ENCODE measurements around the gene RUNX3. TPM values are rescaled to one million over a fixed set of nuclear protein-coding genes. Genes with fewer than 3 reads are reported as not detected.

The RUNX3 gene
- total RNA-seq, 1 experiment from 2014 or later: 8.6 TPM

DNA sequence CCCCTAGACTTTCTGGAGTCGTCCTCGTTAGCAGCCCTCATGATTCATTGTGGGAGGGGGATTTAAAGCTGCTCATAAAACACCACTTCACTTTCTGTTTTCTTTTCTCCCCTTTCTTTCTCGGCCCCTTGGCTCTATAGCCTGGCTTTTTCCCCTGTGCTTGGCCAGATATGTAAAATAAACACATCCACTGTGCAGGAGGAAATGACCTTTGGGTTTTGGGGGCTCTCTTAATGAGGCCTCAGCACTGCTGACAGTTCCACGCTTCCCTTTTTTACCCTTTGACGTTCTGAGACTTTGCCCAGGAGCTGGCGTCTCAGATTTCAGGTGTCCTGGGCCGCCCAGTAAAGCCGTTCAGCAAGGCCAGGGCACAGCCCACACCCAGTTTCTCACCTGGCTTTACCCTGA, 65.7 kb downstream of the RUNX3 start:
- H3K27me3 ChIP-seq (replicated peaks; ENCODE audit: insufficient read depth, low read depth, low read length, poor library complexity): no peaks in the 10 kb centered on the region
- H3K4me1 ChIP-seq (ENCODE audit: insufficient read depth, low read length, poor library complexity, severe bottlenecking): no peaks in the 10 kb centered on the region
- H3K36me3 ChIP-seq (ENCODE audit: insufficient read depth, low read length, poor library complexity, severe bottlenecking): no peaks in the 10 kb centered on the region
- no TSS peak for BruUV-seq (replicated peaks)
- no peak overlapping the region for H3K27ac ChIP-seq (ENCODE audit: low read depth, low read length, poor library complexity, severe bottlenecking)
- H3K4me3 ChIP-seq (ENCODE audit: low read depth, low read length, poor library complexity, severe bottlenecking): no peak overlapping the region
- ChIA-PET CTCF (interaction anchor here (0.7 kb wide), 1 partner anchor 36 kb away, joined by 3 read pairs; no protein-coding TSS in a partner anchor), POLR2A (ENCODE audit: low non-redundant PET) (interaction anchor here (0.7 kb wide), 1 partner anchor 15 kb away, joined by 6 read pairs; no protein-coding TSS in a partner anchor)
- TF ChIP-seq EZH2 (IDR thresholded peaks at IDR 0.05; ENCODE audit: borderline replicate concordance, low read depth, low read length, poor library complexity, severe bottlenecking): no peak
- TF ChIP-seq, protein P1, sequence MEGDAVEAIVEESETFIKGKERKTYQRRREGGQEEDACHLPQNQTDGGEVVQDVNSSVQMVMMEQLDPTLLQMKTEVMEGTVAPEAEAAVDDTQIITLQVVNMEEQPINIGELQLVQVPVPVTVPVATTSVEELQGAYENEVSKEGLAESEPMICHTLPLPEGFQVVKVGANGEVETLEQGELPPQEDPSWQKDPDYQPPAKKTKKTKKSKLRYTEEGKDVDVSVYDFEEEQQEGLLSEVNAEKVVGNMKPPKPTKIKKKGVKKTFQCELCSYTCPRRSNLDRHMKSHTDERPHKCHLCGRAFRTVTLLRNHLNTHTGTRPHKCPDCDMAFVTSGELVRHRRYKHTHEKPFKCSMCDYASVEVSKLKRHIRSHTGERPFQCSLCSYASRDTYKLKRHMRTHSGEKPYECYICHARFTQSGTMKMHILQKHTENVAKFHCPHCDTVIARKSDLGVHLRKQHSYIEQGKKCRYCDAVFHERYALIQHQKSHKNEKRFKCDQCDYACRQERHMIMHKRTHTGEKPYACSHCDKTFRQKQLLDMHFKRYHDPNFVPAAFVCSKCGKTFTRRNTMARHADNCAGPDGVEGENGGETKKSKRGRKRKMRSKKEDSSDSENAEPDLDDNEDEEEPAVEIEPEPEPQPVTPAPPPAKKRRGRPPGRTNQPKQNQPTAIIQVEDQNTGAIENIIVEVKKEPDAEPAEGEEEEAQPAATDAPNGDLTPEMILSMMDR (conservative IDR thresholded peaks at IDR 0.05; ENCODE audit: low read depth, low read length): no peak
- H3K9me3 ChIP-seq (ENCODE audit: low read depth, low read length, poor library complexity, severe bottlenecking): no peaks in the 10 kb centered on the region
- DNase-seq (ENCODE audit: low spot score): no peak
- intact Hi-C loops (cut with micrococcal nuclease; ENCODE audit: unreplicated experiment): no loop called here

DNA sequence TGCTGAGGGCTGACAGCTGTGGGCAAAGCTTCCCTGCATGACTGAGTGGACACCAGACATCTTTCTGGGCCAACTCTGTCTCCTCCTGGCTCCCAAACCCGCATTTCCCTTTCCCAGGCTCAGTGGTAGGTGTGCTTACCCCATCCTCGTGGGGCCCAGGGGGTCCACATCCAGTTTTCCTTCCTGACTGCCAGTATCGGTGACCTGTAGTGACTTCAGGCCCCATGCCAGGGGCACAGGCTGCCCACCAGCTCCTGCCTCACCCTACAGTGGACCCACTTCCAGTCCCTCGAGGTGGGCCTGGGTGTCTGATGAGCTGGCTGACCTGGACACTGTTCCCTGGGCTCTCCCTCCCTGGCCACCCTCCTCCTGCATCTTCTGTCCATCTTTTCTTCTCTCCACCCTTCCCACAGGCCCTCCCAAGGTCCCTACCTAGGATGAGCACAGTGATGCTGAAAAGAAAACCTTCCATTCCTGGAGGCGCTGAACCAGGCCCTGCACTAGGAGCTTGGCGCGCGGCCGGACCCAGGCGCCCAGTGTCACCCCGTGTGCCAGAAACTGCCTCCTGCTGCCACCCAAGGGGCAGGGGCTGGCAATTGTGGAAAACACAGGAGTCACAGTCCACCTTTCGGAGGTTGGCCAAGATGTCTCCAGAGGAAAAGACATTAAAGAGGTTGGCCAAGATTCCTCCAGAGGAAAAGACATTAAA, 67.1 kb downstream of the RUNX3 start:
- no peaks in the 10 kb centered on the region for H3K4me1 ChIP-seq (ENCODE audit: insufficient read depth, low read length, poor library complexity, severe bottlenecking)
- no peaks in the 10 kb centered on the region for H3K9me3 ChIP-seq (ENCODE audit: low read depth, low read length, poor library complexity, severe bottlenecking)
- no peak for DNase-seq (ENCODE audit: low spot score)
- H3K27me3 ChIP-seq (replicated peaks; ENCODE audit: insufficient read depth, low read depth, low read length, poor library complexity): no peaks in the 10 kb centered on the region
- no peak overlapping the region for H3K4me3 ChIP-seq (ENCODE audit: low read depth, low read length, poor library complexity, severe bottlenecking)
- no TSS peak for BruUV-seq (replicated peaks)
- ChIA-PET CTCF (no interaction called here), POLR2A (ENCODE audit: low non-redundant PET) (no interaction called here)
- H3K27ac ChIP-seq (ENCODE audit: low read depth, low read length, poor library complexity, severe bottlenecking): no peak overlapping the region
- TF ChIP-seq EZH2 (IDR thresholded peaks at IDR 0.05; ENCODE audit: borderline replicate concordance, low read depth, low read length, poor library complexity, severe bottlenecking): no peak
- TF ChIP-seq, protein P1 (conservative IDR thresholded peaks at IDR 0.05; ENCODE audit: low read depth, low read length): no peak
- intact Hi-C loops (cut with micrococcal nuclease; ENCODE audit: unreplicated experiment): no loop called here
- no peaks in the 10 kb centered on the region for H3K36me3 ChIP-seq (ENCODE audit: insufficient read depth, low read length, poor library complexity, severe bottlenecking)

DNA sequence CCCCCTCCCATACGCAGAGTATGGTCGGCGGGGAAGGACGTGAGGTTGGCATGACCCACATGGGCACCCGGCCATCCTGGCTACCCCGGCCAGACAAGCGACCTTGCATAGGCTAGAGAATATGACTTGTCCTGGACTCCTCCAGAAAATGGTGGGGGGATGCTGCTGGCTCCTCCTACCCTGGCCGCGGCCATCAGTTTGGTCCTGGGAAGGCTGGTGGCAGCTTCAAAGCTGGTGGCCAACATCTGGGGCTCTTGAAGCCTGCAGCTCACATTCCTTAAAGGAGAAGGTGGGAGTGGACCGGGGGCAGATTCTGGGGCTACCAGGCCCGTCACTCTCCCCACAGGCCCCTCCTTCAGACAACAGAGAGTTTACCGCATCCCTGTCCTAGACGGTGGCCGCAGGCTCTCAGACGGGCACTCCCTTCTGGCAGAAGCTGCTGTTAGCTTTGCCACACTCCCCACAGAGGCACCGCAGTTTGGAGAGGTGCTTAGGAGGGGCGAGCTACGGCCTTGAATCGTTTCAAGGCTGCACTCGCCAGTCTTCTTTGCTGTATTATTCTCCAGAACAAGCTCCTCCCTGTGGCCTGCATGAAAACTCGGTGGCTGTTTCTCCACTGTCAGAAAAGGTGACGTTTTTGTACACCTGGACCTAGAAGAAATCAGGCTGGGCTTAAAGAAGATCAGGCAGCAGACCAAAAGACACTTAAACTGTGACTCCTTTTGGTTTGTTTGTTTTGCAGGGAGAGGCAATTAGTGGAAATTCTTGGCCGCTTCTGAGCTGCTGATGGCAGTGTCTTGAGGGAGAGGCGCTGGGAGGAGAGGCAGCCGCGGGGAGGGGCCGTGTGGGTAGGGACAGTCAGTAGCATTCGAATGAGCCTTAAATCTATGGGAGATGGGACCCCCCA, 68.0 kb downstream of the RUNX3 start:
- DNase-seq (ENCODE audit: low spot score): no peak
- intact Hi-C loops (cut with micrococcal nuclease; ENCODE audit: unreplicated experiment): no loop called here
- BruUV-seq (replicated peaks): no TSS peak
- ChIA-PET POLR2A (ENCODE audit: low non-redundant PET) (no interaction called here), CTCF (no interaction called here)
- H3K4me3 ChIP-seq (ENCODE audit: low read depth, low read length, poor library complexity, severe bottlenecking): no peak overlapping the region
- H3K9me3 ChIP-seq (ENCODE audit: low read depth, low read length, poor library complexity, severe bottlenecking): no peaks in the 10 kb centered on the region
- no peak overlapping the region for H3K27ac ChIP-seq (ENCODE audit: low read depth, low read length, poor library complexity, severe bottlenecking)
- no peaks in the 10 kb centered on the region for H3K27me3 ChIP-seq (replicated peaks; ENCODE audit: insufficient read depth, low read depth, low read length, poor library complexity)
- no peaks in the 10 kb centered on the region for H3K4me1 ChIP-seq (ENCODE audit: insufficient read depth, low read length, poor library complexity, severe bottlenecking)
- TF ChIP-seq, protein P1 (conservative IDR thresholded peaks at IDR 0.05; ENCODE audit: low read depth, low read length): no peak
- no peak for TF ChIP-seq EZH2 (IDR thresholded peaks at IDR 0.05; ENCODE audit: borderline replicate concordance, low read depth, low read length, poor library complexity, severe bottlenecking)
- no peaks in the 10 kb centered on the region for H3K36me3 ChIP-seq (ENCODE audit: insufficient read depth, low read length, poor library complexity, severe bottlenecking)
